Common myeloid progenitor, CD34-positive (primary cell): Measurements from ENCODE around the gene ARHGEF18.

Experiments
- CTCF ChIA-PET: fragments of 350-600 bp; sonication (Branson Sonifier 250); formaldehyde crosslinking; loops from one replicate; lab custom pipeline; 2021; ENCODE audit warnings: antibody characterized with exemption; lab: Charles Lee
- POLR2A ChIA-PET: fragments of 350-600 bp; sonication (Branson Sonifier 250); formaldehyde crosslinking; loops from one replicate; lab custom pipeline; 2021; ENCODE audit warnings: antibody characterized with exemption; lab: Charles Lee
- DNase-seq, 3 donors: peaks; one replicate each; pipeline versions ENCODE4 v3.0.0 to v3.0.0-alpha.2; 2013
- H3K27ac ChIP-seq, 2 experiments: 1 replicate in 1 of 2; 2 replicates in 1 of 2; pipeline ENCODE4 v1.7.0; 2013; ENCODE audit warnings: inconsistent platforms in 2 of 2, low read length in 2 of 2, mild to moderate bottlenecking in 2 of 2, low read depth in 1 of 2, moderate library complexity in 1 of 2; ENCODE audit not compliant: severe bottlenecking in 2 of 2, insufficient read depth in 1 of 2, poor library complexity in 1 of 2
- H3K27me3 ChIP-seq, 5 experiments: replicated peaks in 2 of 5; 1 replicate in 3 of 5; 2 replicates in 2 of 5; pipeline versions ENCODE4 v1.6.1 to v1.7.0; 2013; ENCODE audit warnings: low read length in 4 of 5, mild to moderate bottlenecking in 2 of 5, moderate library complexity in 2 of 5, inconsistent platforms in 1 of 5; ENCODE audit not compliant: insufficient read depth in 5 of 5, control insufficient read depth in 4 of 5
- H3K36me3 ChIP-seq, 4 experiments: 1 replicate in 2 of 4; 2 replicates in 2 of 4; pipeline versions ENCODE4 v1.6.1 to v1.7.0; 2013; ENCODE audit warnings: low read length in 3 of 4, control low read depth in 1 of 4, mild to moderate bottlenecking in 1 of 4; ENCODE audit not compliant: control insufficient read depth in 4 of 4, insufficient read depth in 4 of 4
- H3K4me1 ChIP-seq, 4 experiments: 1 replicate in 3 of 4; 2 replicates in 1 of 4; pipeline versions ENCODE4 v1.6.1 to v1.7.1; 2013; ENCODE audit warnings: low read length in 3 of 4, mild to moderate bottlenecking in 3 of 4, control low read depth in 1 of 4, inconsistent platforms in 1 of 4, moderate library complexity in 1 of 4; ENCODE audit not compliant: control insufficient read depth in 4 of 4, insufficient read depth in 4 of 4; ENCODE audit errors: control extremely low read depth in 1 of 4
- H3K4me3 ChIP-seq, 7 experiments: 1 replicate in 4 of 7; 2 replicates in 3 of 7; pipeline versions ENCODE4 v1.5.1 to v1.7.0; 2013; ENCODE audit warnings: mild to moderate bottlenecking in 7 of 7, low read length in 6 of 7, moderate library complexity in 6 of 7, inconsistent platforms in 2 of 7, low read depth in 2 of 7, control low read depth in 1 of 7; ENCODE audit not compliant: insufficient read depth in 4 of 7, control insufficient read depth in 1 of 7; ENCODE audit errors: extremely low read depth in 1 of 7
- H3K9me3 ChIP-seq, 5 experiments: 1 replicate in 4 of 5; 2 replicates in 1 of 5; pipeline versions ENCODE4 v1.6.1 to v1.7.1; 2013; ENCODE audit warnings: low read length in 4 of 5, mild to moderate bottlenecking in 2 of 5, inconsistent platforms in 1 of 5, low read depth in 1 of 5, moderate library complexity in 1 of 5; ENCODE audit not compliant: control insufficient read depth in 4 of 5, insufficient read depth in 2 of 5; ENCODE audit errors: control extremely low read depth in 1 of 5
- WGBS: methylation state at CpG from one replicate; pipeline ENCODE4 v1.1.5; 2013; ENCODE audit not compliant: insufficient coverage; 5-methylcytosine and 5-hydroxymethylcytosine counted together

ARHGEF18 gene

DNA sequence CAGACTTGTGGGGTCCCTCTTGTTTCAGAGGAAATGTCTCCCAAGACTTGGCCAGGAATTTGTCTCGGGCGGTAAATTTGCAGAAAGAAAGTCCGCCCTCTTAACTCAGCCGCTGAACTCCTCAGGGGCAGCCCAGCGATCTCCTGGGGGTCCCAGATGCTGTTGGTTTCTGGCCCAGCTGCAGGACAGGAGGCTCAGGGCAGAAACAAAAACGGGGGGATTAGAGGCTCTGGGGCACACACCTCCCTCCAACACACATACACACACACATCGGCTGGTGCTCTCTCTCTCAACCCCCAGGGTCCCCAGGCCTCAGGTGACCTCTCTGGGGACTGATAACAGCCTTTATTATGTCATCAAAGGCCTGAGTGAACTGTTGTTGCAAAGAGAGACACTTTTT lies 7.1 kb downstream of the ARHGEF18 start:
- no peak overlapping the region for H3K4me3 ChIP-seq
- H3K27ac ChIP-seq, result no peak overlapping the region
- CTCF ChIA-PET, result interaction anchor here (0.6 to 1.5 kb wide), 3 partner anchors 24 to 467 kb away, joined by 3 to 5 read pairs (median 3); no protein-coding TSS in a partner anchor
- peaks cover 0 to 9% (median 6%) of the 10 kb centered on the region in 5 experiments for H3K9me3 ChIP-seq
- no peaks in the 10 kb centered on the region for H3K27me3 ChIP-seq
- peaks cover 0 to 3% (median 0%) of the 10 kb centered on the region in 4 experiments for H3K4me1 ChIP-seq
- POLR2A ChIA-PET, result no interaction called here
- H3K36me3 ChIP-seq, result peaks cover 1 to 52% (median 4%) of the 10 kb centered on the region in 4 experiments
- WGBS, result 98% methylated on average over 6 of the region's 7 CpGs
- no peak for DNase-seq

DNA sequence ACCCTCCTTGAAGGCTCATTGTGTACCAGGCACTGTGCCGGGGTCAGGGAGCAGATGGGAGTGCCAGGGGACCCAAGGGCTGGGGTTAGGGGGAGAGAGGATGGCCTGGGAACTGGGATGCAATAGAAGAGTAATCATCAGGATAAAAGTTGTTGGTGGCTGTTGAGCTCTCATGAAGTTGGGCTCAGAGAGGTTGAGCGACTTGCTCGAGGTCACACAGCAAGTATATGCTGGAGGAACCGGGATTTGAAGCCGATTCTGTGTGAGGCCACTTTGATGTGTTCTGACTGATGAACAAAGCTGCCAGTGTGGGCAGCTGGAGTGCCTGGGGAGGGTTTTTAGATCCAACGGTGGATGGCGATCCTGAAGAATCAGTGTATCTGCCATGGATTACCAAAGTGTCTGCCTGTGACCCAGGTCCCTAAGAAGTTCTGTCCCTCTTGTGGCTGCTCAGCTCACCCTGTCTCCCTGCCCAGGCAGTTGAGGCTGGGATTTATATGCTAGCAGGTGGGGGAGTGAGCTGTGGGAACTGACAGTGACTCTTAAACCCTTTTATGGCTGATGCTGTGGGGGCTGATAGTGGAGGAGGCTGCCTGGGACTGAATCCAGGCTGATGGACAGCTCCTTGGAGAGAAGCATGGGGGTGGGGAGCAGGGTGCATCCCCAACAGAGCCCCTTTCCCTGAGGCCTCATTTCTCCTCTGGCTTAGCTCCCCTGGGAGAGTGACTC lies 8.3 kb downstream of the ARHGEF18 start:
- no peak overlapping the region for H3K4me3 ChIP-seq
- H3K36me3 ChIP-seq, result peaks cover 3 to 52% (median 5%) of the 10 kb centered on the region in 4 experiments
- WGBS, result 98% methylated on average over 6 of the region's 7 CpGs
- H3K27me3 ChIP-seq, result no peaks in the 10 kb centered on the region
- DNase-seq, result no peak
- ChIA-PET POLR2A (no interaction called here), CTCF (interaction anchor here (0.7 to 1.5 kb wide), 5 partner anchors 18 to 209 kb away, joined by 3 to 5 read pairs (median 3); no protein-coding TSS in a partner anchor)
- H3K27ac ChIP-seq, result no peak overlapping the region
- H3K4me1 ChIP-seq, result no peaks in the 10 kb centered on the region
- peaks cover 0 to 3% (median 2%) of the 10 kb centered on the region in 5 experiments for H3K9me3 ChIP-seq

DNA sequence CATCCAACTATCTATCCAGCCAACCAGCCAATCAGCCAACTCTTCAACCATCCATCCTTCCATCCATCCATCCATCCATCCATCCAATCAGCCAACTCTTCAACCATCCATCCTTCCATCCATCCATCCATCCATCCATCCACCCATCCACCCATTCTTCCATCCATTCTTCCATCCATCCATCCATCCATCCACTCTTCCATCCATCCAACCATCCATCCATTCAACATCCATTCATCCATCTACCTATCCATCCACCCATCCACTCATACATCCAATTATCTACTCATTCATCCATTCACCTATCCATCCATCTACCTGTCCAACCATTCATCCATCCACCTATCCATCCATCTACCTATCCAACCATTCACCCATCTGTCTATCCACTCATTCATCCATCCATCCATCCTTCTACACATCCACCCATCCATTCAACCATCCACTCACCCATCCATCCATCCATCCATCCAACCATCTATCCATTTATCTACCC lies 9.4 kb downstream of the ARHGEF18 start:
- ChIA-PET CTCF (interaction anchor here (1.2 kb wide), 1 partner anchor 29 kb away, joined by 4 read pairs; no protein-coding TSS in a partner anchor), POLR2A (no interaction called here)
- DNase-seq, result no peak
- no peaks in the 10 kb centered on the region for H3K4me1 ChIP-seq
- no peak overlapping the region for H3K4me3 ChIP-seq
- peaks cover 3 to 57% (median 6%) of the 10 kb centered on the region in 4 experiments for H3K36me3 ChIP-seq
- no peaks in the 10 kb centered on the region for H3K9me3 ChIP-seq
- H3K27ac ChIP-seq, result no peak overlapping the region
- no peaks in the 10 kb centered on the region for H3K27me3 ChIP-seq

DNA sequence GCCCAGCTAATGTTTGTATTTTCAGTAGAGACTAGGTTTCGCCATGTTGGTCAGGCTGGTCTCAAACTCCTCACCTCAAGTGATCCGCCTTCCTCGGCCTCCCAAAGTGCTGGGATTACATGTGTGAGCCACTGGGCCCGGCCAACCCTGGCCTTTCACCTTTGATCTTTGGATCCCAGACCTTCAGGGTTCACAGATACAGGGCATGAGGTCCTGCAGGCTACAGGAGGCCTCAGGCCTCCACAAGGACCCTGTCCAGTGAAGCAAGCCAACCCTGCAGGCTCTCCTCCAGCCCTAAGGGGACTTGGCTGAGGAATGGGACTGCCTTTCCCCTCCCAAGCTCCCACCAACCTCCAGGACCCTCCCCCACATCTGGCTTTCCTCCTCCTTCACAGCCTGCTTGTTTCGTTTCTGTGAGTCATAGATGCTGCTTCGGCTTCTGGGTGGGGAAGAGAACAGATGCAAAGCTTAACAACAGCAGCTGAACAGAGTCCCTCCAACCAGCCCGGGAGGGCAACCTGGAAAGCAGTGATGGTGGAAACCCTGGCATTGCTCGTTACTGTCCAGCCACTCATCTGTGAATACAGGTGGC lies 11.8 kb downstream of the ARHGEF18 start:
- H3K9me3 ChIP-seq, result no peaks in the 10 kb centered on the region
- WGBS, result 94% methylated on average over 7 of the region's 8 CpGs
- CTCF ChIA-PET, result interaction anchor here (0.6 kb wide), 1 partner anchor 20 kb away, joined by 4 read pairs; no protein-coding TSS in a partner anchor
- H3K4me1 ChIP-seq, result no peaks in the 10 kb centered on the region
- H3K27me3 ChIP-seq, result no peaks in the 10 kb centered on the region
- no peak overlapping the region for H3K27ac ChIP-seq
- peaks cover 3 to 66% (median 7%) of the 10 kb centered on the region in 4 experiments for H3K36me3 ChIP-seq
- no peak overlapping the region for H3K4me3 ChIP-seq
- POLR2A ChIA-PET, result no interaction called here
- no peak for DNase-seq

DNA sequence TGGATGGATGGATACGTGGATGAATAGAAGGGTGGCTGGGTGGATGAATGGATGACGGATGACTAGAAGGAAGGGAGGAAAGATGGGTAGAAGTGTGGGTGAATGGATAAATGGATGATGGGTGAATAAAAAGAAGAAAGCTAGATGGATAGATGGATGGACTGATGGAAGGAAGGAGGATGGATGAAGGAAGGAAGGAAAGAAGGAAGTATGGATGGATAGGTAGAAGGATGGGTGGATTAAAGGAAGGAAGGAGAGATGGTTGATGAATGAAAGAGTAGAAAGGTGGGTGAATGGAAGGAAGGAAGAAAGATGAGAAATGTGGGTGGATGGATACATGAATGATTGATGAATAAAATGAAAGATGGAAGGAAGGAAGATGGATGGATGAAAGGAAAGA lies 14.5 kb downstream of the ARHGEF18 start:
- ChIA-PET CTCF (no interaction called here), POLR2A (no interaction called here)
- H3K27ac ChIP-seq, result no peak overlapping the region
- peaks cover 4 to 60% (median 5%) of the 10 kb centered on the region in 4 experiments for H3K36me3 ChIP-seq
- DNase-seq, result no peak
- 92% methylated on average over 2 of the region's 2 CpGs for WGBS
- H3K9me3 ChIP-seq, result no peaks in the 10 kb centered on the region
- no peaks in the 10 kb centered on the region for H3K27me3 ChIP-seq
- no peak overlapping the region for H3K4me3 ChIP-seq
- H3K4me1 ChIP-seq, result no peaks in the 10 kb centered on the region

DNA sequence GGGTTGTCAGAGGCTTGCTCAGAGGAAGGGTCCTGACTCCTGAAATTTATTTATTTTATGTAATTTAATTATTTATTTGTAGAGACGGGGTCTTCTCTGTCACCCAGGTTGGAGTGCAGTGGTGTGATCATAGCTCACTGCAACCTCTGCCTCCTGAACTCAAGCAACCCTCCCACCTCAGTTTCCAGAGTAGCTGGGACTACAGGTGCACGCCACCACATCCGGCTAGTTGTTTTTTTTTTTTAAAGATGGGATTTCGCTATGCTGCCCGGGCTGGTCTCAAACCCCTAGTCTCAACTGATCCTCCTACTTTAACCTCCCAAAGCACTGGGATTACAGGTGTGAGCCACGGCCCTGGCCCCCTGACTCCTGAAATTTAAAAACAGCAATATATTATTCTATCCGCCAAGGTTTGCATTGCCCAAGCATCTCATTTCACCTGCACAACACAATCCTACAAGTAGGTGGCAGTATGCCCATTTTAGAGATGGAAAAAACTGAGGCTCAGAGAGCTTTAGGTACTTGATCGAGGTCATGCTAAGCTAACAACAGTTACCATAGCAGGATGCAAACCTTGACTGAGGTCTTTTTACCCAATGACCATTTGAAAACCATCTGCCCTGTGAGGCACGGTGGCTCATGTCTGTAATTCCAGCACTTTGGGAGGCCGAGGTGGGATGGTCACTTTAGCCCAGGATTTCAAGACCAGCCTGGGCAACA lies 18.1 kb downstream of the ARHGEF18 start:
- Histone ChIP-seq H3K9me3 (no peaks in the 10 kb centered on the region), H3K4me3 (no peak overlapping the region), H3K4me1 (no peaks in the 10 kb centered on the region), H3K27ac (no peak overlapping the region), H3K36me3 (peaks cover 3 to 55% (median 5%) of the 10 kb centered on the region in 4 experiments), H3K27me3 (no peaks in the 10 kb centered on the region)
- ChIA-PET POLR2A (interaction anchor here (0.6 to 0.7 kb wide), 2 partner anchors 286 to 621 kb away, joined by 3 read pairs; no protein-coding TSS in a partner anchor), CTCF (interaction anchor here (0.7 to 3.2 kb wide), 3 partner anchors 12 to 17 kb away, joined by 3 to 12 read pairs (median 3); no protein-coding TSS in a partner anchor)
- 91% methylated on average over 5 of the region's 10 CpGs for WGBS
- no peak for DNase-seq
